GM23338 (cell line): ENCODE measurements around the gene MRPS34. TPM values are rescaled to one million over a fixed set of nuclear protein-coding genes. Genes with fewer than 3 reads are reported as not detected.

Source experiments
- ATAC-seq: fragments of 200-7000 bp; cut with Tn5 transposase; 3 replicates; pipeline ENCODE4 v1.9.1; 2020
- DNase-seq: peaks from one replicate; pipeline ENCODE4 v3.0.0-alpha.2; 2015; ENCODE audit warnings: low spot score
- H2AFZ ChIP-seq: fragments of 200-600 bp; sonication (generic); 2 replicates; pipeline ENCODE4 v1.8.0; 2016; ENCODE audit warnings: antibody characterized with exemption, mild to moderate bottlenecking, moderate library complexity
- H3F3A ChIP-seq: fragments of 200-600 bp; sonication (generic); replicated peaks from 2 replicates; pipeline ENCODE4 v1.8.0; 2017; ENCODE audit warnings: antibody characterized with exemption, mixed run types, low read depth
- H3K27ac ChIP-seq: fragments of 200-600 bp; sonication (generic); 2 replicates; pipeline ENCODE4 v1.6.1; 2016; ENCODE audit warnings: low read depth
- H3K27me3 ChIP-seq: fragments of 200-600 bp; sonication (generic); 2 replicates; pipeline ENCODE4 v1.8.0; 2016; ENCODE audit warnings: mild to moderate bottlenecking, mixed run types, moderate library complexity; ENCODE audit not compliant: insufficient read depth
- H3K36me3 ChIP-seq: fragments of 200-600 bp; sonication (generic); 2 replicates; pipeline ENCODE4 v1.8.0; 2016; ENCODE audit warnings: mild to moderate bottlenecking; ENCODE audit not compliant: insufficient read depth
- H3K4me1 ChIP-seq: fragments of 200-600 bp; sonication (generic); 2 replicates; pipeline ENCODE4 v1.8.0; 2016; ENCODE audit warnings: mild to moderate bottlenecking, moderate library complexity; ENCODE audit not compliant: insufficient read depth
- H3K4me2 ChIP-seq: fragments of 200-600 bp; sonication (generic); 2 replicates; pipeline ENCODE4 v1.7.1; 2017; ENCODE audit warnings: mixed run types
- H3K4me3 ChIP-seq: fragments of 200-600 bp; sonication (generic); 2 replicates; pipeline ENCODE4 v1.6.1; 2016; ENCODE audit warnings: mixed run types
- H3K79me2 ChIP-seq: fragments of 200-600 bp; sonication (generic); replicated peaks from 2 replicates; pipeline ENCODE4 v1.8.0; 2017; ENCODE audit warnings: mild to moderate bottlenecking; ENCODE audit not compliant: insufficient read depth
- H3K9me2 ChIP-seq: fragments of 200-600 bp; sonication (generic); 2 replicates; pipeline ENCODE4 v1.8.0; 2017; ENCODE audit not compliant: insufficient read depth
- H4K20me1 ChIP-seq: fragments of 200-600 bp; sonication (generic); replicated peaks from 2 replicates; pipeline ENCODE4 v1.8.0; 2017; ENCODE audit warnings: mild to moderate bottlenecking; ENCODE audit not compliant: insufficient read depth
- H3K27ac Mint-ChIP-seq: 2 replicates; pipeline ENCODE4 v1.8.0; 2020; ENCODE audit warnings: inconsistent platforms, mild to moderate bottlenecking, moderate library complexity, mixed read lengths
- H3K27me3 Mint-ChIP-seq: 3 replicates; pipeline ENCODE4 v1.8.0; 2022; ENCODE audit warnings: low read depth, mild to moderate bottlenecking, moderate library complexity, mixed read lengths, inconsistent platforms; ENCODE audit not compliant: insufficient read depth, poor library complexity
- H3K36me3 Mint-ChIP-seq: 3 replicates; pipeline ENCODE4 v1.8.0; 2021; ENCODE audit warnings: low read depth, mild to moderate bottlenecking, inconsistent platforms, moderate library complexity, mixed read lengths
- H3K4me1 Mint-ChIP-seq: 3 replicates; pipeline ENCODE4 v1.8.0; 2020; ENCODE audit warnings: mild to moderate bottlenecking, inconsistent platforms, mixed read lengths
- H3K4me3 Mint-ChIP-seq: 3 replicates; pipeline ENCODE4 v1.8.0; 2021; ENCODE audit warnings: moderate library complexity, mild to moderate bottlenecking, inconsistent platforms, mixed read lengths
- H3K9me3 Mint-ChIP-seq: 3 replicates; pipeline ENCODE4 v1.8.0; 2020; ENCODE audit warnings: moderate library complexity, mild to moderate bottlenecking, inconsistent platforms, mixed read lengths
- CTCF ChIP-seq, 2 experiments: fragments of 200-600 bp in 1 of 2; sonication (generic) in 1 of 2; conservative IDR thresholded peaks; 2 replicates each; pipeline versions ENCODE4 v1.5.1 to v1.6.1; 2016 to 2017; ENCODE audit warnings: antibody characterized with exemption in 2 of 2, low read depth in 2 of 2, mild to moderate bottlenecking in 2 of 2, moderate library complexity in 1 of 2
- ETS1 ChIP-seq: IDR thresholded peaks from 2 replicates; pipeline ENCODE4 v1.6.1; 2016; ENCODE audit warnings: antibody characterized with exemption
- EZH2 ChIP-seq: fragments of 200-600 bp; sonication (generic); IDR thresholded peaks from one replicate; pipeline ENCODE4 v1.8.0; 2017; ENCODE audit warnings: antibody characterized with exemption, mild to moderate bottlenecking, low read depth; ENCODE audit not compliant: unreplicated experiment
- EZH2phosphoT487 ChIP-seq: fragments of 200-600 bp; sonication (generic); IDR thresholded peaks from one replicate; pipeline ENCODE4 v1.8.1; 2018; ENCODE audit warnings: antibody characterized with exemption; ENCODE audit not compliant: unreplicated experiment
- NANOG ChIP-seq: IDR thresholded peaks from 2 replicates; pipeline ENCODE4 v1.6.1; 2016; ENCODE audit warnings: antibody characterized with exemption, borderline replicate concordance
- POLR2AphosphoS5 ChIP-seq: IDR thresholded peaks from 2 replicates; pipeline ENCODE4 v1.6.1; 2016; ENCODE audit warnings: antibody characterized with exemption, low read depth
- REST ChIP-seq: IDR thresholded peaks from one replicate; pipeline ENCODE4 v1.6.1; 2018; ENCODE audit warnings: antibody characterized with exemption; ENCODE audit not compliant: unreplicated experiment
- STAT1 ChIP-seq: IDR thresholded peaks from one replicate; pipeline ENCODE4 v1.6.1; 2016; ENCODE audit warnings: antibody characterized with exemption; ENCODE audit not compliant: unreplicated experiment
- ZNF114 ChIP-seq: fragments of 250-450 bp; sonication (Bioruptor Pico); IDR thresholded peaks from 2 replicates; pipeline ENCODE4 v1.5.0; 2020; ENCODE audit warnings: mild to moderate bottlenecking, moderate library complexity
- ZNF462 ChIP-seq: fragments of 250-450 bp; sonication (Bioruptor Pico); IDR thresholded peaks from 2 replicates; pipeline ENCODE4 v1.5.0; 2020; ENCODE audit warnings: mild to moderate bottlenecking, moderate library complexity
- polyA plus RNA-seq: library from polyadenylated mRNA; unstranded; fragments of >200 nt; fragmentation: Nextera tagmentation; extraction: Ambion mirVana; gene quantifications from 2 replicates; pipeline ENCODE4 v1.2.1, GENCODE V29; 2016
- total RNA-seq: library from RNA; depleted of rRNA; stranded (reverse); fragments of >200 nt; shearing (Covaris generic); gene quantifications from 2 replicates; pipeline ENCODE4 v1.2.3, GENCODE V29; 2014

The MRPS34 gene
- total and polyA plus RNA-seq, 2 experiments from 2014 or later = 248 to 391 TPM

GRCh38 chr16:1745900-1746692 lies 26.8 kb downstream of the MRPS34 start (continued):
- TF ChIP-seq ZNF462 (CRISPR knock-in tag) (no peak), EZH2 (no peak), EZH2phosphoT487 (no peak), STAT1 (no peak)

- no peak; the same call in 2 of the 3 replicates for ATAC-seq
- Histone ChIP-seq H3K79me2 (no peaks in the 10 kb centered on the region), H2AFZ (no peak overlapping the region), H3K4me3 (no peak overlapping the region), H3K4me1 (no peaks in the 10 kb centered on the region), H3K9me2 (no peaks in the 10 kb centered on the region), H3K27me3 (no peaks in the 10 kb centered on the region), H3K4me2 (no peak overlapping the region), H3F3A (no peaks in the 10 kb centered on the region), H4K20me1 (no peaks in the 10 kb centered on the region), H3K27ac (no peak overlapping the region), H3K36me3 (no peaks in the 10 kb centered on the region; the same call in 1 of the 2 replicates)
- no peak for DNase-seq
- H3K36me3 Mint-ChIP-seq = peaks cover 16% of the 10 kb centered on the region
- H3K27ac Mint-ChIP-seq = no peak overlapping the region
- H3K27me3 Mint-ChIP-seq = peaks cover 10% of the 10 kb centered on the region
- no peaks in the 10 kb centered on the region for H3K4me1 Mint-ChIP-seq
- H3K9me3 Mint-ChIP-seq = peaks cover 3% of the 10 kb centered on the region; the same call in 2 of the 3 replicates
- no peak overlapping the region for H3K4me3 Mint-ChIP-seq
- TF ChIP-seq POLR2AphosphoS5 (no peak), STAT1 (no peak), ZNF114 (no peak), CTCF (conservative IDR thresholded peaks at IDR 0.05; ENCODE audit: low read depth in 2 of 2) (no peak), EZH2phosphoT487 (no peak), REST (no peak), ETS1 (no peak), NANOG (no peak)
Measured at GRCh38 chr16:1745181-1745899, 27.6 kb downstream of the MRPS34 start.
